HEK293T (cell line): ENCODE measurements around the gene ATP1A3.
"Not testable (repeated sequence)": the region's sequence is repeated elsewhere in the genome, so short reads cannot be mapped to it uniquely, and the experiment has no call there.

Experiments used
- CTCF ChIA-PET: fragments of 350-600 bp; formaldehyde crosslinking; extraction: SDS; loops from one replicate; lab custom pipeline; 2021; ENCODE audit warnings: antibody characterized with exemption, inconsistent platforms; lab: Yijun Ruan, JAX
- POLR2A ChIA-PET: fragments of 350-600 bp; formaldehyde crosslinking; extraction: SDS; loops from one replicate; lab custom pipeline; 2020; ENCODE audit warnings: antibody characterized with exemption, inconsistent platforms; lab: Yijun Ruan, JAX
- DNase-seq: peaks from one replicate; pipeline ENCODE4 v3.0.0; 2012; ENCODE audit warnings: mixed read lengths; ENCODE audit errors: extremely low spot score
- ARNT ChIP-seq: fragments of 450-650 bp; IDR thresholded peaks from 2 replicates; pipeline ENCODE4 v1.6.1; 2017; ENCODE audit warnings: mild to moderate bottlenecking
- BHLHE40 ChIP-seq: fragments of 450-650 bp; IDR thresholded peaks from 2 replicates; pipeline ENCODE4 v1.6.1; 2016; ENCODE audit warnings: mild to moderate bottlenecking, moderate library complexity, borderline replicate concordance
- CTBP1 ChIP-seq: fragments of 450-650 bp; IDR thresholded peaks from 2 replicates; pipeline ENCODE4 v1.6.1; 2016; ENCODE audit warnings: borderline replicate concordance
- ELF4 ChIP-seq: fragments of 450-650 bp; IDR thresholded peaks from 2 replicates; pipeline ENCODE4 v1.6.1; 2017; ENCODE audit warnings: antibody characterized with exemption
- FOXA1 ChIP-seq: fragments of 450-650 bp; IDR thresholded peaks from 2 replicates; pipeline ENCODE4 v1.6.1; 2016; ENCODE audit warnings: mild to moderate bottlenecking
- FOXK2 ChIP-seq: fragments of 450-650 bp; IDR thresholded peaks from 2 replicates; pipeline ENCODE4 v1.6.1; 2016; ENCODE audit warnings: mild to moderate bottlenecking
- FOXM1 ChIP-seq: fragments of 450-650 bp; IDR thresholded peaks from 2 replicates; pipeline ENCODE4 v1.6.1; 2017; ENCODE audit warnings: mild to moderate bottlenecking, borderline replicate concordance
- HDGF ChIP-seq: fragments of 450-650 bp; IDR thresholded peaks from 2 replicates; pipeline ENCODE4 v1.6.1; 2017; ENCODE audit warnings: antibody characterized with exemption, borderline replicate concordance
- L3MBTL2 ChIP-seq: fragments of 450-650 bp; conservative IDR thresholded peaks from 2 replicates; pipeline ENCODE4 v1.6.1; 2016; ENCODE audit warnings: mild to moderate bottlenecking
- LEF1 ChIP-seq: fragments of 450-650 bp; IDR thresholded peaks from 2 replicates; pipeline ENCODE4 v1.6.1; 2017; ENCODE audit warnings: mild to moderate bottlenecking, borderline replicate concordance
- NFRKB ChIP-seq: fragments of 450-650 bp; IDR thresholded peaks from 2 replicates; pipeline ENCODE4 v1.6.1; 2016; ENCODE audit warnings: mild to moderate bottlenecking, moderate library complexity
- PKNOX1 ChIP-seq: fragments of 450-650 bp; IDR thresholded peaks from 2 replicates; pipeline ENCODE4 v1.6.1; 2016
- SP1 ChIP-seq: fragments of 450-650 bp; IDR thresholded peaks from 2 replicates; pipeline ENCODE4 v1.6.1; 2017
- SUZ12 ChIP-seq: fragments of 450-650 bp; IDR thresholded peaks from 2 replicates; pipeline ENCODE4 v1.6.1; 2016; ENCODE audit warnings: mild to moderate bottlenecking
- TARDBP ChIP-seq: fragments of 450-650 bp; IDR thresholded peaks from 2 replicates; pipeline ENCODE4 v1.6.1; 2016
- ZNF384 ChIP-seq: fragments of 450-650 bp; IDR thresholded peaks from 2 replicates; pipeline ENCODE4 v1.6.1; 2016

ATP1A3 gene

DNA sequence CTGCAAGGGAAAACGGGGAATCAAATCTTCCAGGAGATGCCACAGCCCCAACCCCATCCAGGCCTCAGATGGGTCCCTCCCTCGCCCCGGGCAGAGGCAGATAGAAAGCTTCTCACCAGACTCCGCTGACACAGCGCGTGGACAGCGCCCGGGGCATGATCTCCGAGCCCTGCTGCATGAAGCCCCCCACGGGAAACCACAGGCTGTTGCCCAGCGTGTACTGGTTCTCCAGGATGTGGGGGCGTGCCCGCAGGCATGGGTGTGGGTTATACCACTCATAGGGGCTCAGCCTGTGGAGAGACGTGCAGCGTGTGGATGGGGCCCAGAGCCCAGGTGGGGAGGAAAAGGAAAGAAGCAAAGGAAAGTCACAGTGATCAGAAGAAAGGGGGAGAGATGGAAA is 27.2 kb upstream of the ATP1A3 start:
- no peak for TF ChIP-seq TARDBP
- no peak for TF ChIP-seq FOXA1
- TF ChIP-seq ARNT: no peak
- no peak for TF ChIP-seq SUZ12
- no peak for TF ChIP-seq NFRKB
- TF ChIP-seq SP1: no peak
- no peak for TF ChIP-seq ZNF384
- no peak for TF ChIP-seq PKNOX1
- no peak for TF ChIP-seq ELF4
- DNase-seq: no peak
- POLR2A ChIA-PET: no interaction called here
- CTCF ChIA-PET: no interaction called here

- ChIA-PET POLR2A (interaction anchor here (0.9 kb wide), 1 partner anchor 10 kb away, joined by 3 read pairs; no protein-coding TSS in a partner anchor), CTCF (interaction anchor here (1.3 kb wide), 1 partner anchor 10 kb away, joined by 7 read pairs; no protein-coding TSS in a partner anchor)
- DNase-seq: no peak
- TF ChIP-seq FOXM1 (no peak), ELF4 (no peak), SP1 (no peak), ZNF384 (no peak), LEF1 (no peak)
These were observed 24.6 kb upstream of the ATP1A3 start for GRCh38 chr19:42018503-42019193.

DNA sequence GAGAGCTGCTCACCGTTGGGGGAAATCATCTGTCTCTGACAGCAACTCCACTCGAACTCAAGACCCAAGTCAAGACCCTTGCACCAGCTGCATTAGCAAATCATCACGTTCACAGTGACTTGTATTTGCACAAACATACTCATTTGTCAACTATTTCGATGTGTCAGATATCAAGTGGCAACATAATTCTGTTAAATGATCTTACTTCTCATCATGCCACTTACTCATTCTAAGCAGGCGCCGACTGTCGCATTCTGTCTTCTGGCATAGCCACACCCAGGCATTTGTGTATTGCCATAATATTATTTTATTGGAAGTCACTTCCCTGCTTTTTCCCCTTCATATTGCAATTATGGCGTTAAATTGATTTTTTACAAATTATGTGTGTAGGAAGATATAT is 23.0 kb upstream of the ATP1A3 start:
- CTCF ChIA-PET: interaction anchor here (1.0 kb wide), 1 partner anchor 13 kb away, joined by 3 read pairs; no protein-coding TSS in a partner anchor
- DNase-seq: no peak
- POLR2A ChIA-PET: no interaction called here
- TF ChIP-seq ZNF384: no peak
- no peak for TF ChIP-seq FOXM1
- TF ChIP-seq FOXK2: no peak
- TF ChIP-seq SUZ12: no peak
- no peak for TF ChIP-seq FOXA1

- POLR2A ChIA-PET, CTCF ChIA-PET, DNase-seq: not testable (repeated sequence)
These were observed 18.7 kb upstream of the ATP1A3 start for GRCh38 chr19:42012747-42013146.

GRCh38 chr19:42010245-42011126 is 16.5 kb upstream of the ATP1A3 start:
- no peak for TF ChIP-seq PKNOX1
- no peak for TF ChIP-seq FOXM1
- no peak for TF ChIP-seq LEF1
- TF ChIP-seq ELF4: no peak
- no peak for TF ChIP-seq FOXA1
- TF ChIP-seq CTBP1: no peak
- POLR2A ChIA-PET: interaction anchor here (1.1 to 1.7 kb wide), 3 partner anchors 10 to 151 kb away, joined by 3 to 4 read pairs (median 3); no protein-coding TSS in a partner anchor
- DNase-seq: no peak
- CTCF ChIA-PET: interaction anchor here (0.9 to 1.9 kb wide), 3 partner anchors 9 to 13 kb away, joined by 3 to 10 read pairs (median 5); no protein-coding TSS in a partner anchor

DNA sequence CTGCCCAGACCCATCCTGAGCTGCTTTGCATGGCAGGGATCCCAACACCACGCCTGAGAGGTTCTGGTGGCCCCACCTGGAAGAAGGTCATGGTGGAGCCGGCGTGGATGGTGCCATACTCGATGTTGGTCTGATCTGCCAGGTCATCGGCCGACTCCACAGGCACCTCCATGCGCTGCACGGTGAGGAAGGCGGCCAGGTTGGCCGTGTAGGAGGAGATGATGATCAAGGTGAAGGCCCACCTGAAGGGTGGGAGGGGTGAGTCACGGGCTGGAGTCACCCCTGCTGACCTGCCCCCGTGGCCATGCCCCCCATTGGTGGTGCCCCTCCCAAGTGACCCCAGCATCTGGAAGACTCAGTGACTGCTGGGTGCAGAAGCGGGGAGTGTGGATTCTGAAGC is 12.5 kb upstream of the ATP1A3 start:
- ChIA-PET POLR2A (no interaction called here), CTCF (no interaction called here)
- TF ChIP-seq TARDBP (no peak), FOXA1 (no peak), SP1 (no peak), HDGF (no peak), ARNT (no peak)
- DNase-seq: no peak

DNA sequence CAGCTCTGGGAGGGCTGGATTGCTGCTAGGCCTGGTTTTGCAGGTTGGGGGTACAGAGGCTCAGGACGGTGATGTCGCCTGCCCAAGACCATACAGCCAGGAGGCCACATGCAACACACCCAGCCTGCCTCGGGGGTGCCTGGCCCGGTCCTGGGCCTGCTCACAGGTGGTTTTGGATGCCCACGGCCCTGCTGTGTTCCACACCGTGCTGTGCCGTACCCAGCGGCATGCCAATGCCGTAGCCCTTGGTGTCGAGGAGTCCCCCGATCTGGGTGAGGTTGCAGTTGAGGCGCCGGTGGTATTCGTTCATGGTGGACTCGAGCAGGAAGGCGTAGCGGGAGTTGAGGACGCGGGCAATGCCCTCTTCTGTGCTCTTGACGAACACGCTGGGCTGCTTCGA is 11.5 kb upstream of the ATP1A3 start:
- CTCF ChIA-PET: no interaction called here
- no peak for DNase-seq
- POLR2A ChIA-PET: no interaction called here
- TF ChIP-seq HDGF (no peak), ZNF384 (no peak), BHLHE40 (no peak), CTBP1 (no peak), ARNT (no peak), SUZ12 (no peak), FOXA1 (no peak), FOXK2 (no peak), LEF1 (no peak), ELF4 (no peak), SP1 (no peak), NFRKB (no peak), FOXM1 (no peak), TARDBP (no peak), PKNOX1 (no peak), L3MBTL2 (no peak)
